Bone marrow (tissue), 2 donors: ENCODE results near the gene PDLIM7.

Experiments used
- DNase-seq, 2 donors: peaks; one replicate each; lab custom pipeline; 2025; lab: John Stamatoyannopoulos, UW

PDLIM7 gene

DNA sequence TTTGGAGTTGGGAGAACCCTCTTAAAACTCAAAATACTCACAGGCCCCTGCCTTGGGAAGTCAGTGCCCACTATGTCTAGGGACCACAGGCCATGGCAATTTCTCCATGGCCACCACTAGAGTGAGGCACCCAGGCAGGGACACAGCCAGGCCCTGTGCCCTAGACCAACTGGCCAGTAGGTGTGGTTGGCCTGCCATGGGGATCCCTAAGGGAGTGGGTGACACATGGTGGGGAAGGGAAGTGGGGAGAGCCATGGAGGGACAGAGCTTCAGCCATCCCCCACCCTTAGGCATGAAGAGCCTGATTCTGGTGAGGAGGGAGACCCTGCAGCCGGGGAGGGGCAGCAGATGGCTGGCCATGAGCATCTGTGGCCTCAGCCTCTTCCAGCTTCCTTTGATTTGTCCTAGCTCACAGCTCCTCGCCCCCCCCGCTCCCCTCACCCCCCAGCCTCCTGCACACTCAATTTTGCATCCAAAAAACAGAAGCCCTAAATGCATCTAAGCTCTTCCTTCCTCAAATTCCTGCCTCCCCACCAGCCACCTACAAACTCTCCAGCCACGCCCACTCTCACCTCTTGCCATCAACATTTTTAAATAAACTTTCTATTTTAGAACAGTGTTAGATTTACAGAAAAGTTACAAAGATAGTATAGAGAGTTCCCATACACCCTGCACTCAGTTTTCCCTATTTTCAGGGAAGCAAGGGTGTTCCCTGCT lies 22.4 kb downstream of the PDLIM7 start:
- DNase-seq, result no peak

DNA sequence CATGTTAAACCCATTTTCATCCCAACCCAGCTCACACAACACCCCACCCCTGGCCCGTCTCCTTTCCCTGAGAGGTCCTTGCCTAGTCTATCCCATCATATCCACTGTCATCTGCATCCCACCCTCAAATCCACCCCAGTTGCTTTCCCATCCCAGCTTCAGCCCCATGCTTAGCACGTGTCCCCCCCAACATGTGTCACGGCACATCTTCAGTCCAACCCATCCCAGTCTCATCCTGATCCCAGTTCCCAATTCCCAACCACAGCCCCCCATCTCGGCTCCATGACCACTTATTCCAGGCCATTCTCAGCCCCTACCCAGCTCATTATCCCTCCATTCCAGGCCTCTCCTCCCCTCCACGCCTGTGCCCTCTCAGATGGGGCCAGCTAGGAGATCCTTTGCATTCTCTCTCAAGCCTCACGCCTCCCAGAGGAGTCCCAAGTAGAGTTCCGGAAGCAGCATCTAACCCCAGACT lies 23.4 kb downstream of the PDLIM7 start:
- DNase-seq, result no peak

DNA sequence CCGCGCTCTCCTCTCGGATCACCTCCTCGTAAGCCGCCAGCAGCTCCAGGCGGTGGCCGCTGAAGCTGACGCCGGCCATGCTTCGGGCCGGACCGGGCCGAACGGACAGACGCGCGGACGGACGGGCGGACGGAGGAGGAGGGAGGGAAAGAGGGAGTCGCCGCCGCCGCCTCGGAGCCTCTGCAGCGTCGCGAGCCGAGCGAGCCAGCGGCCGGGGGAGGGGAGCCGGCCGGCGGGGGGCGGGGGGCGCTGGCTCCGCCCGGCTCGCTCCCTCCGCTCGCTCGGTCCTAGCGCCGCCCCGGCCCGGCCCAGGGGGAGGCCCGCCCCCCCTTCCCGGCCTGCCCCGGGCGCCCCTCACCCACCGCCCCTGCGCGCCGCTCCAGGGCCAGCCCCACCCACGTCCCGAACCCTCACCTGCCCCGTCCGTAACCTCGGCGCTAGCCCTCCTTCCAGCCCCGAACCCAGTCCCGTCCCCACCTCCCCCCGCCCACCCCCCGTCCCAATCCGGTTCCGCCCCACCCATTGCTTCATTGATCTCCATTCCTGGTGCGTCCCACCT lies 23.9 kb downstream of the PDLIM7 start, which contains the start of gene DBN1:
DBN1 (minus strand) TSS at position 192 of the 559 bp plus-strand sequence; CDS start at position 79, 113 bp downstream.
- DNase-seq, result no peak

DNA sequence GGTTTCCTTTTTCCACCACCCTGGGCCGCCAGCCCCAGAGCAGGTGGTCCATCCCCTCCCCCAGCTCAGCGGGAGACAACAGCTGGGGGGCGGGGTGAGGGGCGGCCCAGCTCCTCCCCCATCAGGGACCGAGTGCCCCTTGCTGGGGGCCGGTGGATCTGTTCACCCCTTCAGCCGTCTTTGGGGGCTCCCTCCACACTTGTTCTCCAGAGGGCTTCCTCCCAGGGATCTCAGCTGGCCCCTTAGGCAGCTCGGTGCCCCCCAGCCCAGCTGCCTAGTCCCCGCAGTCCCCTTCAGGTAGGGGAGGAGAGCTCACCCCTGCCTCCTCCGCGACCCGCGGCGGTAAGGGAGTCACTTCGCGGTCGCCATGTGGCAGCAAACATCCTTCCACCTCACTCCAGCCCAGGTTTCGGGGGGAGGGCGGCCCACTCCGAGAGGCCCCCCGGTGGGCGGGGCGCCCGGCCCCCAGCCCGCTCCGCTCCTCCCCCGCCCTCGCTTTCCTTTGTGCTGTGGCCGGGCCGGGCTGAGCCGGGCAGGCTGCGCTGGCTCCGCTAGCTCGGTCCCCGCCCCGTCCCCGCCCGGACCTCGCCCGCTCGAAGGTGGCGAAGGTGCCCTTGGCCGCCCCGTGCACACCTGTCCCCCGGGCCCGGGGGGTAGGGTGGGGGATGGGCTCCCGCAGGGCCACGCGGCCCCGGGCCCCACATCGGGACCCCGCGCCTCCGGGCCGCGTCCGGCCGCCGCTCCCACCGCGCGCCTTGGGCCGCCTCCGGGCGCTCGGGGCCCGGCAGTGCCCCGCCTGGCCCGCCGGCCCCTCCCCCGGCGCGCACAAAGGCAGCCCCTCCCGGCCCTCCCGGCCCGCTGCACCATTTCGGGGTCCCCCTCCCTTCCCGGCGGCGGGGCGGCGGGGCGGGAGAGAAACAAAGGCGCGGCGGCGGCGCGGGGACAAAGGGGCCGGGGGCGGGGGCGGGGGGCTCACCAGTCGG lies 24.7 kb downstream of the PDLIM7 start:
- no peak for DNase-seq

DNA sequence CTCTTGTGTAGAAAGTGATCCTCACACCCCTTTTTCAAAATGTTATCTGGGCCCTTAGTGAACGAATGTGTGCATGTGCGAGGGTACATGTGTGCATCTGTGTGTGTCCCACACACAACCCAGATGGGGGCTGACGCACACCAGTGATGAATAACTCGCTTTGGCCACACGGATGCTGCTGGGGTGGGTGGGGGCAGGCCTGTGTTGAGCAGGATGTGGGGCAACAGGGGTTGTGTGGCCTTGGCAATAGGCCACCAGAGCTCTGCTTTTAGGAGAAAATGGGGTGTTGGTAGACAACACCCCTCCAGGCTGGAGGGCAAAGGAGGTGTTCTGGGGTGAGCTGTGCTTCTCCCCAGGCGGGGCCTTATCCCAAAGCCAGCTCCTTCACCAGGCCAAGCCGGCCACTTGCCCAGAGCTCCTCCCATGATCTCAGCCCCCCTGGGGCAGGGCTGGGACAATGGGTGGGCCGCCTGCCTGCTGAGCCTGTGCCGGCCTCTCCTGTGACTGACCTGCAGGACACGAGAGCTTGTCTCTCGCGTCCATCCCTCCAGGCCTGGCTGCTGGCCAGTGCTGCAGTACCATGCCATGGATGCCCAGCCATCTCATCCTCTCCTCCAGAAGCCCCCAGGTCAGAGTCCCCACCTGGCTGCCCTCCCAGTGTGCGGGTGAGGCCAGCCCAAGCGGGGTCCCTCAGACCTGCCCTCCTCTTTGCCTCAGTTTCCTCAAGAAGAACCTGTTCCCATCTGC lies 25.6 kb downstream of the PDLIM7 start:
- no peak for DNase-seq

DNA sequence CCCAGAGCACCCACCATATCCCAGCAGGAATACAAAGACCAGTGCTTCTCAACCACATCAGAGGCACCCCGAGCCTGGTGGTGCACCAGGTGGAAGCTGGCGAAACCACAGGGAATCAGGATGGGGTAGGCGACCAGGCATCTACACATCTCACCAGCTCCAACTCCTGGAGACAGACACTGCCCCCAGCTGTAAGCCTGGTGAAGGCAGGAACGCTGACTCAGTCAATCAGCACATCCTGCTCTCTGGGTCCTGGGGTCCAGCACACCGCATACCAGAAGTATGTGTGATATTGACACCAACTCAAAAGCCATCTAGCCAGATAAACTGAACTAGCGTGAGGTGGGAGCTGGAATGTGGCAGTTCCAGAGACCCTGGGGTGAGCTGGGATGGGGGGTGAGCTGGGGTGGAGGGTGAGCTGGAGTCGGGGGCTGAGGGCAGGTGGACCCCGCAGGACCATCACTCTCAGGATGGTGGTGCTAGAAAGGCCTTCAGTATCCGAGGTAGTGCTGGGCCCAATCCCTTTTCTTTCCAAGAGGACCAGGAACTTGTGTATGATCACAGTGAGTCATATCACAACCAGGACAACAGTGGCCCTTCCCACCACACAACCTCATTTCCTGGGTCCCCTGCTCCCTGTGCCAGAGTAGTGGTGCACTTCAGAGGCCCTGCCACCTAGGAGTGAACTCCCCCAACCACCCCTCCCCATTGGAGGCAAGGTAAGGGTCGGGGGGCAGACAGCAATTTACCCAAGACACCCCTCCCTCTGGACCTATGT lies 26.5 kb downstream of the PDLIM7 start:
- DNase-seq, result no peak

DNA sequence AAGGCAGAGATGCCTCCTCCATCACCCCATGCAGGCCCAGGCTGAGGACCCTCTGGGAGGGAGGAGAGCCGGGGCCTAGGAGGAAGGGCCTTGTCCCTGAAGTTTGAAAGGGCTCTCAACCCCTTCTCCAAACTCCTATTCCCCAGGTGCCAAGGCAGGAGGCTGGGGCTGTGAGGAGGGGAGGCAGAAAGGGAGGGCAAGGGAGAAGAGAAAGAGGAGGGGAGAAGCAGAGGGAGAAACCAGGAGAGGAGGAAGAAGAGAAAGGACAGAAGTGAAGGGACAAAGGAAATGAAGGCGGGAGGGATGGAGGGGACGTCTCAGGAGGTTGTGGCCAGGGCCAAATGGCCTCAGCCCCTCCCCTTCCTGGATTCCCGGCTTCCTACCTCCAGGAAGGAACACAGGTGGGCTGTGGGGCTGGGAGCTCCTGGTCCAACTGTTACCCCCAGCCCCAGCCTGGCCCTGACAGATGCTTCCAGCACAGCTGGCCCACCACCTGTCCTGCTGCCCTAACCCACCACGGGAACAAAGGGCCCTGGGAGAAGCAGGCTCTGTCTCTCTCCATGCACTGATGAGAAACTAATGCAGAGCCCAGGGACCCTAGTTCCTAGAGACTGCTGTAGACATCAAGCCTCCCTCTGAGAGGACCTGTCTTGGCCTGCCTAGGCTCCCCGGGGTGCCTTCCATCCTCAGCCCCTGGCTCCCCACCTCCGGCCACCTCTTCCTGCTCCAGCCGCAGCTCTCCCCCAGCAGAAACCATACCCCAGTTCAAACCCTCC lies 27.5 kb downstream of the PDLIM7 start:
- no peak for DNase-seq

DNA sequence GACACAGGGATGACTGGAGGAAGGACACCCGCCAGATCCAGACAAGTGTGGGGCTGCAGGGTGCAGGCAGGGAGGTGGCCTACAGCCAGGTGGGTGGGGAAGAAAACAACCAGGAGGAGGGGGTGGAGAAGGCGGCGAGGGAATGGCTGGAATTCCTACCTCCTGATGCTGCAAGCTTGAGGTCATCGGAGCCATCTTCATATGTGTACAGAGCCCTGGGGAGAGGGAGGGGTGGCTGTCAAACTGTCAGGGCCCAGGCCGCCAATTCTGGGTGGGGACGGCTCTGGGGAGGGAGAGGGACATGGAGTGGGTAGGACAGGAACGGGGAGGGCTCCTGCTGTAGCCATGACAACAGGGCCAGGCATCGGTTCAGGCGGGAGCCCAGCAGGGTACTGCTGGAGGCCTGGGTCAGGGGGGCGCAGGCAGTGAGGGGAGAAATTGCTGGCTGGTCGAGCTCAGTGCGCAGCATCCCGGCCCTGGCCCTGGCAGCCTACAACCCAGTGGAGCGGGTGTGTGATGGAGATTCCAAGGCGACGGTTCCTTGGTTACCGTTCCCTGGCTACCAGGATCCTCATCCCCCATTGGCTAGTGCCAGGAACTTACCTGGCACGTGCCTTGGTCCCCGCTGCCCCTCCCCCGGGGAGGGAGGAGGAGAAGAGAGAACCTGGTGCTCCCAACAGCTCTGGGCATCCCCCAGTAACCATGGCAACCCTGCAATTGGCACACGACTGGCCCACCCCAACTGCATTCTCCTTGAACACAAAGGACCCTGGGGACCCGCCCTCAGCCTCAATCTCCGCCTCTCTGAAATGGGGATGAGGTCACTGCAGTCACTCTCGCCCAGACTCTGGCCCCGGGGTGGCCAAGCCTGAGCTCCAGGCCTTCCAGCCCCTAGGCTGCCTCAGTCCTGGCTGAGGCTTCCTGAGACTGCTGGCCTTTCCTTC lies 28.4 kb downstream of the PDLIM7 start:
- DNase-seq, result no peak

DNA sequence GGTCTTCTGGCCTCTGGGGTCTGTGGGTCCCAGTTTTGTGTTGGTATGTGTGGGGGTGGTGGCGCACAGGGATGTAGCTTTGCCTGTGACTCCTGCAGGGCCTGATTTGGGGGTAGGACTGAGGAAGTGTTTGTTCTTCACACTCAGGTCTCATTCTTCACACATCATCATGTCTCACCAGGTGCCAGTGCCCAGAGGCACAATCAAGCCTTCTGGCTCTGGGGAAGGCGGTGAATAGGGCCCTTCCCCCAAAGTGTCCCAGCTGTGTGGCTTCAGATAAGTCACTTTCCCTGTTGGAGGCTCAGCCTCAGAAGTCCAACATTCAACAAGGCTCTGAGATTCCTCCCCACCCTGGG lies 29.1 kb downstream of the PDLIM7 start:
- DNase-seq, result no peak

DNA sequence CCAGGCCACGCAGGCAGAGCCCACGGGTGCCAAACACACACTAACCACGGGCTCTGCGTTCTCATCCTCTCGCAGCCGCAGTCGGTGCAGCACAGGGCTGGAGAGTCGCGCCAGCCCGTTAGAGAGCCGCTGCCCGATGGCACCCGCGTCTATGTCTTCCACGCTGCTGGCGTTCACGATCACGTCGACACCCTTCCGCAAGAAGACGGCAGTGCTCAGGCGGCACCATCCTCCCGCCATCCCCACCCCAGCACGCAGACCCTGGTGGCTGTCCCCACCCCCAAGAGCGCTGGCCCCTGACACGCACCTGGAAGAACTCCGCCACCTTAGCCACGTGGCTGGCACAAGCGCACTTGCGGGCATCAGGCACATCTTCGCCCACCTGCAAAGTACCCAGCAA lies 30.0 kb downstream of the PDLIM7 start:
- DNase-seq, result no peak

DNA sequence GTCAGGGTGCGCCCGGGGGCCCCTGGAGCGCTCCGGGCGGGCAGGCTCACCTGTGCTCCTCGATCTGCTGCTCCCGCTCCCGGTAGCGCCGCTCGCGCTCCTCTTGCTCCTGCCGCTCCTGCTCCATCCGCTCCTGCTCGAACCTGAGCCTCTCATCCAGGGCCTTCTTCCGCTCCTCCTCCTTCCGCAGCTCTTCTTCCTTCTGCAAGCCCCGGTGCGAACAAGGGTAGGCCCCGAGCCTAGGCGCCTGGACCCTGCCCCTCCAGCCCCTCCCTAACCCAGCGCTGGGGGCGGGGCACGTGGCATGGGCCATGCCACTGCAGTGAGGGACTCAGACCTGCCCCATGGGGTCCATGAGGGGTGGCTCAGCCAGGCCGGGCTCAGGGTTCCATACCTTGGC lies 30.5 kb downstream of the PDLIM7 start:
- no peak for DNase-seq

DNA sequence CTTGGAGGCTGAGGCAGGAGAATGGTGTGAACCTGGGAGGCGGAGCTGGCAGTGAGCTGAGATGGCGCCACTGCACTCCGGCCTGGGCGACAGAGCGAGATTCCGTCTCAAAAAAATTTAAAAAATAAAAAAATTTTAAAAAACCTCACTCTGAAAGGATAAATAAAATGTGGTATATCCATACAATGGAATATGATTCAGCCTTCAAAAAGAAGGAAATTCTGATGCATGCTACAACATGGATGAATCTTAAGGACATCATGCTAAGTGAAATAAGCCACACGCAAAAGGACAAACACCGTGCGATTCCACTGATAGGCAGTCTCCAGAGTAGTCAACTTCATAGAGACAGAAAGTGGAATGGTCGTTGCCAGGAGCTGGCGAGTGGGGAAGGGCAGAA lies 32.4 kb downstream of the PDLIM7 start:
- DNase-seq, result no peak

DNA sequence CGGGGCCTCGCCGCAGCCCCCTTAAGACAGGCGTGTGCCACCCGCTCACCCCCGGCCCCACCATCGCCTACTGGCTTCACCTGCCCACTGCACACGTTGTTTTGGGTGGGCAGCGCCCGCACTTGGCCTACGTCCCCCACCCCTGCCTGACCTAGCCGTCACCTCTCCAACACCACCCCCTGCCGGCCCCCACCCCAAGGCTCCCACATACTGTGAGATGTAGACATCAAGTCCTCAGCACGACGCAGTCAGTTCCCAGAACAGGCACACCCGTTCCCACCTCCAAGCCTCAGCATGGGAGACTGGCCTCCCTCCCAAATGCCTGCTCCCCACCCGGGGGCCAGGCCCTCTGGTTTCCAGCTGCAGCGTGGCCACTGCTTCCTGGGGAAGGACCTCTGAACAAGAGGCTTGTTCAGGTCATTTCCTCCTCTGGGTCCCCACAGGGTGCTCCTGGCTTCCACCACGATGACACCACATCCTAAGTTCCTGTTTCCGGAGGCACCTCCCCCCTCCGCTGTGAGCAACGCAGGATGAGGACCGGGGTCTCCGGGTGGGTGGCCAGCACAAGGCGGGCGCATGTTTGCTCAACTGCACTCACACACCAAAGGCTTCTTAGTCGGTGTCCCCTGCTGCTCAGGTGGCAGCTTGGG lies 35.3 kb downstream of the PDLIM7 start:
- DNase-seq, result peak; percentile 7 to 20

DNA sequence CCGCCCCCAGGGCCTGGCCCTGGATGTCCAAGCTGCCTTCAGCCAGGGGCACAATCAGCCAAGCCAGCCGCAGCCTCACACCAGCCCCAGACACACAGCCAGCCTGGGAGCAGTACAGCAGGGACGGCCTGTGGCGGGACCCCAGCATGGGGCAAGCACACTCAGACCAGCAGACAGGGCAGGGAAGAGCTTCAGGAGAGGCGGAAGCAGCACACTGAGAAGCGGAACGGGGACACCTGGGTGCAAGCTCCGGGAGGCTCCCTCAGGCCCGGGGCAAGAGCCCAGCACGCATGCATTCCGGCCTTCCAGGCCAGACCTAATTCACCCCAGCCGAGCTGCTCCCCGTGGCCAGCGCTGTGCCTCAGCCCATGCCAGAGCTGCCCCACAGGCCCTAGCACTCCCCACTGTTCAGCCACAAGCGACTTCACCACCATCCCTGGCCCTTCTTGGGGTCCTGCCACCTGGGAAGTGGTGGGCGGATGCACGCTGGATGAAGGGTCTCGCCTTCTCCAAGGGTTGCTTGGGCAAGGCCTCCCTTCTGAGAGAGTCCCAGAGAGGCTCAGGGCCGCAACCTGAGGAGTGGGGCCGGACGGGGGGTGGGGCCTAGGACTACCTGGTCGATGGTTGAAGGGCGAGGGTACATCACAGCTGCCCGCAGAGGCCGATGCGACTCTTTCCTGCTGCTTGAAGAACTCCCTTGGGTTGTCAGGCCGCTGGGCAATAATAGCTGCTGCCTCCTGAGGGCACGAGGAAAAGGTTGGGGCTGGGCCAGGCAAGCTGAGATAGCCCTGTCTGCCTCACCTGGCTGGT lies 37.4 kb downstream of the PDLIM7 start:
- no peak for DNase-seq

DNA sequence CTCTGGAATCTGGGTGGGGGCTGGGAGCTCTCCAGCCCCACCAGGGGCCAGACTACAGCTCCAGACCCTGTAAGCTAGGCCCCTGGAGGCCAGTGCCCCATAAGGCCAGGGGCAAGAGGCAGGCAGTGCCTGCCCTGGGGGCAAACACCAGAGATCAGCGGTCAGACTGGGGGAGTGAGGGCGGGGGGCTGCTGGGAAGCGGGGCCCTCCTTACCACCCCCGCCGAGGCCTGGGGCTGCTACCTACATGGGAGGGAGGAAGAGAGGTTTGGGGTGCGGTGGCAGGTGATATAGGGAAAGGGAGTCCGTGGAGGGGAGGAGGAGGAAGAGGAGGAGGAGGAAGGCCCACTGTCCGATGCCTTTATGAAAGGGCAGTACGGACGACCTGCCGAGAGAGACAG lies 38.0 kb downstream of the PDLIM7 start:
- DNase-seq, result no peak

DNA sequence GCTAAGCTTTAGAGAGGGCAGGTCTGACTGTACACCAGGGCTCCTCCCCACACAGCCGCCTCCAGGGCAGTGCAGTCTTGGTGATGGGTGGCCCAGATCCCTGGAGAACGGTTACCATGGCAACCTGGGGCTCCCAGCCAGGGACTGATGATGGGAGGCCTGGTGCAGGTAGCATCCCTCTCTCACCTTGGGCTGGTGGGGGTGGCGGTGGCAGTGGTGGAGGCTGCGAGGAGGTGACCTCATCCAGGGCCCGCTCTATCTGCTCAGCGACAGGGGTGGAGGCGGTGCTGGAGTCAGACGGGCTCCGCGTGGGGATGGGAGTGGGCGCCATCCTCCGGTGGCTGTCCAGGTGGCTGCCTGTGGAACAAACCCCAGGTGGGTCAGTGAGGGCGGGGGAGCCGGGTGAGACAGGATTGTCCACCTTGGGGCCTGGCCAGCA lies 38.5 kb downstream of the PDLIM7 start:
- no peak for DNase-seq

DNA sequence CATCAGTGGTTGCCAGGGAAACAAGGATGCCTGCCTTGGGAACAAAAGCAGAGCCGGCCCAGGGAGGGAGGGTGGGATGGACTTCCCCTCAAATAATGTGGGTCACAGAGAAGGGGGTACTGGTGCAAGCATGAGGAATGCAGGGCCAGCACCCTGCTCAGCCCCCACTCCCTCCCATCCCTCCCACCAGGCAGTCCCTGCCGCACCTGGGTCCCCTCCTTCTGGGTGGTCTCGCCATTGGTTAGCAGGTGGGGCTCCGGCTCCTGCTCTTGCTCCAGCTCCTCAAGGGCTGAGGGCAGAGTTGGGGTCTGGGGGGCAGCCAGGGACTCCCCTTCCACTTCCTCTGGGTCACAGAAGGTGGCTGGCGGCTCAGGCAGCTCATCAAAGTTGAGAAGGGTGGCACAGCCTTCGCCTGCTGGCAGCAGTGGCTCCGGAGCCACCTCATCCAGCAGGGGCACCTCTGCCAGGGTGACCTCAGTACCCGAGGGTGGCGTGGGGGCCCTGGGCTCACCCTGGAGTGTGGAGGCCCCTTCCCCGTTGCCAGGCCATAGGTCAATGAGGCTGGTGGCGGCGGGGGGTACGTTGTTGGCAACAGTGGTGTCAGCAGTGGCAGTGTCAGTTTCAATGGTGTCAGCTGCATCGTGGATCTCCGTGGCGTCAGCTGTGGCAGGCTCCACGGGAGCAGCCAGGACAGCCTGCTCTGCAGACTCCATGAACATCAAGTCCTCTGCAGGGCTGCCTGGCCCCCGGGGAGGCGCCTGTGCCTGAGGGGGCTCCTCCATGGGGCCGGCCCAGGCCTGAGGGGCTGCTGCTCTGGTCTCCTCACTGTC lies 39.3 kb downstream of the PDLIM7 start:
- no peak for DNase-seq
